ENCODE results near the gene TRIM5.
"Not testable (repeated sequence)": the region's sequence is repeated elsewhere in the genome, so short reads cannot be mapped to it uniquely, and the experiment has no call there.

The TRIM5 gene, protein sequence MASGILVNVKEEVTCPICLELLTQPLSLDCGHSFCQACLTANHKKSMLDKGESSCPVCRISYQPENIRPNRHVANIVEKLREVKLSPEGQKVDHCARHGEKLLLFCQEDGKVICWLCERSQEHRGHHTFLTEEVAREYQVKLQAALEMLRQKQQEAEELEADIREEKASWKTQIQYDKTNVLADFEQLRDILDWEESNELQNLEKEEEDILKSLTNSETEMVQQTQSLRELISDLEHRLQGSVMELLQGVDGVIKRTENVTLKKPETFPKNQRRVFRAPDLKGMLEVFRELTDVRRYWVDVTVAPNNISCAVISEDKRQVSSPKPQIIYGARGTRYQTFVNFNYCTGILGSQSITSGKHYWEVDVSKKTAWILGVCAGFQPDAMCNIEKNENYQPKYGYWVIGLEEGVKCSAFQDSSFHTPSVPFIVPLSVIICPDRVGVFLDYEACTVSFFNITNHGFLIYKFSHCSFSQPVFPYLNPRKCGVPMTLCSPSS

DNA sequence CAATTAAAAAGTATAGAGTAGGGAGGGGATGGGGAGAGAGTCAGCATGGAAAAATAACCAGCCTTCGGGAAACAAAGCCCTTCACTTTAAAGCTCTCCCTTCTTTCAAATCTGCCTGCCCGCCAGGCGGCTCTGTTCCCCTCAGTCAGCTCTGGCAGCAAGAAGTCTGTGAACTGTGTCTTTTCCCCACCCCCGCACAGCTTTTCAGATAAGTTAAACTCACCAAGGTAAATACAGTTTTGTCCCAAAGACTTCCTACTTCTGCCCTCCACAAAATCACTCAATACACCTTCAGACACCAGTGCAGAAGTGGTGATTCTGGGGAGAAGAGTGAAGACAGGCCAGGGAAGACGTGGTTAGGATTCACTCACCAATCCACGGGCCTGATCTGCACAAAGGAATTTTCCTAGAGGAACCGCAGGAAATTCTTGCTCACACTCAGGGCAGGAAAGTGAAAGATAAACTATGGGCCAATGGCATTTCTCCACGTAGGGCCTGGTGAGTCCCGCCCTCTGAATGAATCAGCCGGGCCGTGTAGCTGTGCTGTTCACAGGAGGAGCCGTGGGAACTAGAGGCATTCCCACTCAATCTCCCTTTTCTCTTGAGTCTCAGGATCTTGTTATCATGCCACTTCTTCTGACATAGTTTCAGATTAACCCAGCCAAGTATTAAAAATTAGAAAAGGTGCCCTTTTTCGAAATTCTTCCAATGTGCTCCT is at the start of gene TRIM5:
Gene TRIM5, minus strand, starts transcription at position 429 of the 717 bp plus-strand sequence. CDS start 4,897 bp downstream, outside the sequence.
- H3K9me3 ChIP-seq: no peaks in the 10 kb centered on the region
- H3K4me1 ChIP-seq (ENCODE audit: control insufficient read depth in 1 of 2, insufficient read depth in 1 of 2, low read depth in 1 of 2, low read length in 1 of 2): peaks cover 24 to 26% of the 10 kb centered on the region in 2 experiments

DNA sequence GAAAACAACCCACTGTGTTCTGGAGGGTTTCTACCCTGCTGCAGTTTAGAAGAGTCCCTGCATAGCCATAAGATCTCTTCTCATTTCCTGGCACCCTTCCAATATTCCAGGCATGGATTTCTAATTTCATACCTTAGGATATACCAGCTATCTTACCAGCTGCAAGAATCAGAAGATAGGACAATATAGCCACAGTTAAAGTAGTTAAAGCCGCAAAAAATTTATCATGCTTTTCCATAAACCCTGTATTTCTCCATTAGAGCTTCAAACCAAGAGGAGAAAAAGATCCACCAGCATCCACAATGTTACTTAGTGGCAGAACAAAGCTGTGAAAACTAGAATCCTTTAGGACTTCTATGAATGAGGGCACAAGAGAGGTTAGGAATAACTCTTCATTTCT is 42.8 kb upstream of the TRIM5 start:
- Histone ChIP-seq H3K4me1 (ENCODE audit: control insufficient read depth in 1 of 2, insufficient read depth in 1 of 2, low read depth in 1 of 2, low read length in 1 of 2) (no peaks in the 10 kb centered on the region), H3K36me3 (no peaks in the 10 kb centered on the region), H3K27me3 (no peaks in the 10 kb centered on the region), H3K9me3 (no peaks in the 10 kb centered on the region), H3K27ac (no peak overlapping the region), H3K4me3 (ENCODE audit: low read depth in 1 of 2, low read length in 1 of 2) (no peak overlapping the region)
- TF ChIP-seq, protein P1, sequence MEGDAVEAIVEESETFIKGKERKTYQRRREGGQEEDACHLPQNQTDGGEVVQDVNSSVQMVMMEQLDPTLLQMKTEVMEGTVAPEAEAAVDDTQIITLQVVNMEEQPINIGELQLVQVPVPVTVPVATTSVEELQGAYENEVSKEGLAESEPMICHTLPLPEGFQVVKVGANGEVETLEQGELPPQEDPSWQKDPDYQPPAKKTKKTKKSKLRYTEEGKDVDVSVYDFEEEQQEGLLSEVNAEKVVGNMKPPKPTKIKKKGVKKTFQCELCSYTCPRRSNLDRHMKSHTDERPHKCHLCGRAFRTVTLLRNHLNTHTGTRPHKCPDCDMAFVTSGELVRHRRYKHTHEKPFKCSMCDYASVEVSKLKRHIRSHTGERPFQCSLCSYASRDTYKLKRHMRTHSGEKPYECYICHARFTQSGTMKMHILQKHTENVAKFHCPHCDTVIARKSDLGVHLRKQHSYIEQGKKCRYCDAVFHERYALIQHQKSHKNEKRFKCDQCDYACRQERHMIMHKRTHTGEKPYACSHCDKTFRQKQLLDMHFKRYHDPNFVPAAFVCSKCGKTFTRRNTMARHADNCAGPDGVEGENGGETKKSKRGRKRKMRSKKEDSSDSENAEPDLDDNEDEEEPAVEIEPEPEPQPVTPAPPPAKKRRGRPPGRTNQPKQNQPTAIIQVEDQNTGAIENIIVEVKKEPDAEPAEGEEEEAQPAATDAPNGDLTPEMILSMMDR (IDR thresholded peaks at IDR 0.05): no peak

More for the DNA sequence above, at the start of gene TRIM5:
- Histone ChIP-seq H3K27me3 (no peaks in the 10 kb centered on the region), H3K36me3 (peaks cover 4% of the 10 kb centered on the region), H3K4me3 (ENCODE audit: low read depth in 1 of 2, low read length in 1 of 2) (peak within 1 kb of the TSS; percentile 62 to 73), H3K27ac (peak within 1 kb of the TSS; percentile 87)
- TF ChIP-seq, protein P1 (IDR thresholded peaks at IDR 0.05): peak; percentile 45

DNA sequence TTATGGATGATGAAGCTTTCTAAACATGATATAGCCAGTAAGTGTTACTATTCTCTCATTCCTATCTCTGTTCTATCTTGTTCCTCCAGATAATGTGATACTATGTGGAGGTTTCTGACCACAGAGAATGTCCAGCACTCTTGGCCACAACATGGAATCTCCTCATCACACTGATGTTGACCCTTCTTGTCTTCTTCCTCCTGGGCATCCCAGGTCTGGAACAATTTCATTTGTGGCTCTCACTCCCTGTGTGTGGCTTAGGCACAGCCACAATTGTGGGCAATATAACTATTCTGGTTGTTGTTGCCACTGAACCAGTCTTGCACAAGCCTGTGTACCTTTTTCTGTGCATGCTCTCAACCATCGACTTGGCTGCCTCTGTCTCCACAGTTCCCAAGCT is 41.5 kb upstream of the TRIM5 start:
- no peaks in the 10 kb centered on the region for H3K9me3 ChIP-seq
- TF ChIP-seq, protein P1 (IDR thresholded peaks at IDR 0.05): no peak
- H3K27me3 ChIP-seq: no peaks in the 10 kb centered on the region
- no peak overlapping the region for H3K4me3 ChIP-seq (ENCODE audit: low read depth in 1 of 2, low read length in 1 of 2)
- H3K4me1 ChIP-seq (ENCODE audit: control insufficient read depth in 1 of 2, insufficient read depth in 1 of 2, low read depth in 1 of 2, low read length in 1 of 2): no peaks in the 10 kb centered on the region
- no peaks in the 10 kb centered on the region for H3K36me3 ChIP-seq
- no peak overlapping the region for H3K27ac ChIP-seq

DNA sequence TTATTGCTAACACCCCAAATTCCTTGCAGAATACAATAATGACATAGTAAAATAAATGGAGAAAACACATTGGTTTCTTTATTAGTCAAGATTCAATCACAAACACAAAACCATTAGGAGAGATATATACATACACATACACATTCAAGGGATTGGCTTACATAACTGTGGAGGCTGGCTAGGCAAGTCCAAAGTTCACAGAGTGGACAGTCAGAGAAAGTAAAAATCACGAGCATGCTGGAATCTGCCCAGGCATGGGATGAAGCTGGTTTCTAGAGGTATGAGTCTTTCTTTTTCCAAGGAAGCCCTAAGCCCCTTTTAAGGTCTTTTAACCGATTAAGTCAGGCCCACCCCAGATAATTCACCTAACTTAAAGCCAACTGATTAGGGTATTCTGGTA is 37.7 kb upstream of the TRIM5 start:
- Histone ChIP-seq H3K9me3 (no peaks in the 10 kb centered on the region), H3K36me3 (no peaks in the 10 kb centered on the region), H3K4me1 (ENCODE audit: control insufficient read depth in 1 of 2, insufficient read depth in 1 of 2, low read depth in 1 of 2, low read length in 1 of 2) (no peaks in the 10 kb centered on the region), H3K27me3 (no peaks in the 10 kb centered on the region), H3K27ac (no peak overlapping the region), H3K4me3 (ENCODE audit: low read depth in 1 of 2, low read length in 1 of 2) (no peak overlapping the region)
- TF ChIP-seq, protein P1 (IDR thresholded peaks at IDR 0.05): no peak

DNA sequence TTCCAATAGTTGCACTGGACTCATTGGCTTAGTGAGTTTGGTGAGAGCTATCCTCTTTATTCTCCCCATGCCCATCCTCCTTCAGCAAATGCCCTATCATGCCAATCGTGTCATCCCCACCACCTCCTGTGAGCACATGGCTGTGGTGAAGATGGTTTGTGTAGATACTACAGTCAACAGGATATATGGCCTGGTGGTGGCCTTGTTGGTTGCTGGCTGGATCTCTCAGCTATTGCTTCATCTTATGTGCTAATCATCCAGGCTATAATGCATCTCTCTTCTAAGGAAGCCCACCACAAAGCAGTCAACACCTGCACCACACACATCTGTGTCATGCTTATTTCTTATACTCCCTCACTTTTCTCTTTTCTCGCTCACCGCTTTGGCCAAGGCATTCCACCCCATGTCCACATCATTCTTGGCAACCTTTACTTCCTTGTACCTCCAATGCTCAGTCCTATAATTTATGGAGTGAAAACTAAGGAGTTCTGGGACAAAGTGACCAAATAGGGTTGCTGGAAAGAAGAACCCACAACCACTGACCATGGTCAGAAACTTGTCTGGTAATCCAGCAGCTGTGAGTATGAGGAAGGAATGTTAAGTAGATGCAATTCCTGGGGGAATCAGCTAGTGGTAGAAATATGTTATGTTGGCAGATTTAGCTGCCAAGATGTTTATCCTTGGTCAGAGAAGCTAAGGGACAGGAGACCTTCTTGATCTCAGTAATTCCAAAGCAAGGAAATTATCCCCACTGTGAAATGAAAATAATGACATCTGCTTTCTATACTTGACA is 35.0 kb upstream of the TRIM5 start:
- Histone ChIP-seq H3K4me1 (ENCODE audit: control insufficient read depth in 1 of 2, insufficient read depth in 1 of 2, low read depth in 1 of 2, low read length in 1 of 2) (no peaks in the 10 kb centered on the region), H3K4me3 (ENCODE audit: low read depth in 1 of 2, low read length in 1 of 2) (no peak overlapping the region), H3K36me3 (no peaks in the 10 kb centered on the region), H3K27ac (no peak overlapping the region), H3K27me3 (no peaks in the 10 kb centered on the region), H3K9me3 (no peaks in the 10 kb centered on the region)
- TF ChIP-seq, protein P1 (IDR thresholded peaks at IDR 0.05): no peak

DNA sequence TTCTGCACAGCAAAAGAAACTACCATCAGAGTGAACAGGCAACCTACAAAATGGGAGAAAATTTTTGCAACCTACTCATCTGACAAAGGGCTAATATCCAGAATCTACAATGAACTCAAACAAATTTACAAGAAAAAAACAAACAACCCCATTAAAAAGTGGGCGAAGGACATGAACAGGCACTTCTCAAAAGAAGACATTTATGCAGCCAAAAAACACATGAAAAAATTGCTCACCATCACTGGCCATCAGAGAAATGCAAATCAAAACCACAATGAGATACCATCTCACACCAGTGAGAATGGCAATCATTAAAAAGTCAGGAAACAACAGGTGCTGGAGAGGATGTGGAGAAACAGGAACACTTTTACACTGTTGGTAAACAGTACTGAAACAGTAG is 31.6 kb upstream of the TRIM5 start:
- not testable (repeated sequence) for H3K4me1 ChIP-seq (ENCODE audit: control insufficient read depth in 1 of 2, insufficient read depth in 1 of 2, low read depth in 1 of 2, low read length in 1 of 2); H3K4me3 ChIP-seq (ENCODE audit: low read depth in 1 of 2, low read length in 1 of 2); H3K36me3 ChIP-seq; H3K9me3 ChIP-seq; H3K27me3 ChIP-seq; H3K27ac ChIP-seq
